ENCODE measurements around the gene CAMK2G.

GRCh38 chr10:73865459-73866442, 8.6 kb downstream of the CAMK2G start:
- TF ChIP-seq CTCF (IDR thresholded peaks at IDR 0.05; ENCODE audit: insufficient read depth, low read length, poor library complexity, severe bottlenecking) = no peak
- TF ChIP-seq EZH2phosphoT487 (conservative IDR thresholded peaks at IDR 0.05; ENCODE audit: low read length) = no peak

Data from SU-DHL-6 (cell line).